ENCODE measurements around the gene ZNF511. TPM values are rescaled to one million over a fixed set of nuclear protein-coding genes. Genes with fewer than 3 reads are reported as not detected.
A peak's percentile ranks its signal among the peaks of the same experiment; 100 is the strongest.
"Not testable (repeated sequence)": the region's sequence is repeated elsewhere in the genome, so short reads cannot be mapped to it uniquely, and the experiment has no call there.

ZNF511 gene
- total RNA-seq, 6 donors from 2014 or later = 12.6 to 44.2 (median 33.0) TPM

DNA sequence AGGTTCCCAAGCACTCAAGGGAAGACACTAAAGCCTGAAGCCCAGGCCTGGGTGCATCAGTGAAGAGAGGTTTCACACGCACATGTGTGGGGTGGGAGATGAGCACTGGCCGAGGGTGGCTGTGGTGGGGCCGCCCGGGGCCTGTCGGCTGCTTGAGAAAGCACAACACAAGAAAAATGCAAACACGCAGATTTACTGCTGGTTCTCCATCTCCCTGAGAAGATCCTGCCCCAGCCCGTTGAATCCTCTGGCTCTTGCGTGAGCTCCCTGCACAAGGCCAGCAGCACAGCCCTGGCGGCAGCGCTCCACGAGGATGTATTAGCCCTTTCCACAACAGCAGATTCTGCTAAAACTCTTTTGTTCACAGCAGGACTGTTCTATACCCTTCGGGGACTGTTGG is 6.2 kb downstream of the ZNF511 start:
- TF ChIP-seq POLR2A (IDR thresholded peaks at IDR 0.05) (no peak), EP300 (IDR thresholded peaks at IDR 0.05) (no peak), POLR2AphosphoS5 (IDR thresholded peaks at IDR 0.05) (no peak)
- TF ChIP-seq, protein P1, sequence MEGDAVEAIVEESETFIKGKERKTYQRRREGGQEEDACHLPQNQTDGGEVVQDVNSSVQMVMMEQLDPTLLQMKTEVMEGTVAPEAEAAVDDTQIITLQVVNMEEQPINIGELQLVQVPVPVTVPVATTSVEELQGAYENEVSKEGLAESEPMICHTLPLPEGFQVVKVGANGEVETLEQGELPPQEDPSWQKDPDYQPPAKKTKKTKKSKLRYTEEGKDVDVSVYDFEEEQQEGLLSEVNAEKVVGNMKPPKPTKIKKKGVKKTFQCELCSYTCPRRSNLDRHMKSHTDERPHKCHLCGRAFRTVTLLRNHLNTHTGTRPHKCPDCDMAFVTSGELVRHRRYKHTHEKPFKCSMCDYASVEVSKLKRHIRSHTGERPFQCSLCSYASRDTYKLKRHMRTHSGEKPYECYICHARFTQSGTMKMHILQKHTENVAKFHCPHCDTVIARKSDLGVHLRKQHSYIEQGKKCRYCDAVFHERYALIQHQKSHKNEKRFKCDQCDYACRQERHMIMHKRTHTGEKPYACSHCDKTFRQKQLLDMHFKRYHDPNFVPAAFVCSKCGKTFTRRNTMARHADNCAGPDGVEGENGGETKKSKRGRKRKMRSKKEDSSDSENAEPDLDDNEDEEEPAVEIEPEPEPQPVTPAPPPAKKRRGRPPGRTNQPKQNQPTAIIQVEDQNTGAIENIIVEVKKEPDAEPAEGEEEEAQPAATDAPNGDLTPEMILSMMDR (IDR thresholded peaks at IDR 0.05) = no peak
- Histone ChIP-seq H3K27ac (no peak overlapping the region), H3K4me3 (no peak overlapping the region), H3K36me3 (peaks cover 7 to 30% (median 26%) of the 10 kb centered on the region in 4 donors), H3K9me3 (no peaks in the 10 kb centered on the region), H3K4me1 (peaks cover 5 to 11% (median 8%) of the 10 kb centered on the region in 4 donors), H3K27me3 (no peaks in the 10 kb centered on the region)
- ATAC-seq (ENCODE audit: low FRiP score in 2 of 2) (no peak), DNase-seq (peak in 1 of 2 donors; percentile 63)
- 90 to 94% methylated on average over 12 of the region's 12 CpGs for WGBS, 2 donors

DNA sequence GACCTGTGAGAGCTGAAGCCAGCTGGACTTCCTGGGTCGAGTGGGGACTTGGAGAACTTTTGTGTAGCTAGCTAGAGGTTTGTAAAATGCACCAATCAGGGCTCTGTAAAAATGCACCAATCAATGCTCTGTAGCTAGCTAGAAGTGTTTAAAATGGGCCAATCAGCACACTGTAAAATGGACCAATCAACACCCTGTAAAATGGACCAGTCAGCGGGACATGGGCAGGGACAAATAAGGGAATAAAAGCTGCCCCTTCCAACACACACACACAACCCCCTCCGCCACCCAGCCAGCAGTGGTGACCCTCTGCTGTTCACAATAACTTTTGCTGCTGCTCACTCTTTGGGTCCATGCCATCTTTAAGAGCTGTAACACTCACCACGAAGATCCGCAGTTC is 7.1 kb downstream of the ZNF511 start:
- Histone ChIP-seq H3K4me1 (peaks cover 5 to 11% (median 7%) of the 10 kb centered on the region in 4 donors), H3K9me3 (no peaks in the 10 kb centered on the region), H3K36me3 (peaks cover 7 to 21% (median 17%) of the 10 kb centered on the region in 4 donors), H3K27ac (no peak overlapping the region), H3K4me3 (no peak overlapping the region), H3K27me3 (no peaks in the 10 kb centered on the region)
- no peak for DNase-seq
- 79 to 96% methylated on average over 4 to 5 of the region's 5 CpGs for WGBS, 2 donors
- ATAC-seq (ENCODE audit: low FRiP score in 2 of 2) = no peak
- TF ChIP-seq POLR2AphosphoS5 (IDR thresholded peaks at IDR 0.05) (no peak), EP300 (IDR thresholded peaks at IDR 0.05) (no peak), POLR2A (IDR thresholded peaks at IDR 0.05) (no peak)
- TF ChIP-seq, protein P1 (IDR thresholded peaks at IDR 0.05) = no peak

DNA sequence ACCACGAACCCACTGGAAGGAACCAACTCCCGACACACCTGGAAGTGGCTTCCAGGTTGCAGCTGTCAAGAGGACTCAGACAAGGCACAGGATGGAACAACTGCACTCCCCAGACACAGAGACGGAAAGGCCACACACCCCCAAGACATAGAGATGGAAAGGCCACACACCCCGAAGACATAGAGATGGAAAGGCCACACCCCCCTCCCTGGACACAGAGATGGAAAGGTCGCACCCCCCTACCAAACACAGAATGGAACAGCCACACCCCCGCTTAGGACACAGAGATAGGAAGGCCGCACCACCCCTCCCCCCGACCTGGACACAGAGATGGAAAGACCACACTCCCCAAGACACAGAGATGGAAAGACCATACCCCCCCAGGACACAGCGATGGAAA is 7.6 kb downstream of the ZNF511 start:
- Histone ChIP-seq H3K36me3 (peaks cover 7 to 19% (median 16%) of the 10 kb centered on the region in 4 donors), H3K27ac (no peak overlapping the region), H3K4me1 (peaks cover 5 to 11% (median 7%) of the 10 kb centered on the region in 4 donors), H3K9me3 (no peaks in the 10 kb centered on the region), H3K27me3 (no peaks in the 10 kb centered on the region), H3K4me3 (no peak overlapping the region)
- ATAC-seq (ENCODE audit: low FRiP score in 2 of 2) = no peak
- 87 to 91% methylated on average over 6 to 9 of the region's 9 CpGs for WGBS, 2 donors
- no peak for DNase-seq
- TF ChIP-seq, protein P1 (IDR thresholded peaks at IDR 0.05) = no peak
- TF ChIP-seq POLR2AphosphoS5 (IDR thresholded peaks at IDR 0.05) (no peak), POLR2A (IDR thresholded peaks at IDR 0.05) (no peak)

DNA sequence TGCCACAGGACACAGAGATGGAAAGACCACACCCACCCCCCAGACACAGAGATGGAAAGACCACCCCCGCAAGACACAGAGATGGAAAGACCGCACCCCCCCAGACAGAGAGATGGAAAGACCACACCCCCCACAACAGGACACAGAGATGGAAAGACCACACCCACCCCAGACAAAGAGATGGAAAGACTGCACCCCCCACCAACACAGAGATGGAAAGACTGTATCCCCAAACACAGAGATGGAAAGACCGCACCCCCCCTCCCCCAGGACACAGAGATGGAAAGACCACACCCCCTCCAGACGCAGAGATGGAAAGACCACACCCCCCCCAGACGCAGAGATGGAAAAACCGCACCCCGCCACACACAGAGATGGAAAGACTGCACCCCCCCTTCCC is 8.0 kb downstream of the ZNF511 start:
- ATAC-seq (ENCODE audit: low FRiP score in 2 of 2) (no peak), DNase-seq (no peak)
- Histone ChIP-seq H3K4me1 (peaks cover 5 to 11% (median 7%) of the 10 kb centered on the region in 4 donors), H3K36me3 (peaks cover 3 to 15% (median 12%) of the 10 kb centered on the region in 4 donors), H3K9me3 (no peaks in the 10 kb centered on the region), H3K27ac (no peak overlapping the region), H3K27me3 (no peaks in the 10 kb centered on the region), H3K4me3 (no peak overlapping the region)
- 91 to 92% methylated on average over 7 of the region's 7 CpGs for WGBS, 2 donors
- TF ChIP-seq, protein P1 (IDR thresholded peaks at IDR 0.05) = no peak
- TF ChIP-seq POLR2A (IDR thresholded peaks at IDR 0.05) (no peak), EP300 (IDR thresholded peaks at IDR 0.05) (no peak), POLR2AphosphoS5 (IDR thresholded peaks at IDR 0.05) (no peak)

DNA sequence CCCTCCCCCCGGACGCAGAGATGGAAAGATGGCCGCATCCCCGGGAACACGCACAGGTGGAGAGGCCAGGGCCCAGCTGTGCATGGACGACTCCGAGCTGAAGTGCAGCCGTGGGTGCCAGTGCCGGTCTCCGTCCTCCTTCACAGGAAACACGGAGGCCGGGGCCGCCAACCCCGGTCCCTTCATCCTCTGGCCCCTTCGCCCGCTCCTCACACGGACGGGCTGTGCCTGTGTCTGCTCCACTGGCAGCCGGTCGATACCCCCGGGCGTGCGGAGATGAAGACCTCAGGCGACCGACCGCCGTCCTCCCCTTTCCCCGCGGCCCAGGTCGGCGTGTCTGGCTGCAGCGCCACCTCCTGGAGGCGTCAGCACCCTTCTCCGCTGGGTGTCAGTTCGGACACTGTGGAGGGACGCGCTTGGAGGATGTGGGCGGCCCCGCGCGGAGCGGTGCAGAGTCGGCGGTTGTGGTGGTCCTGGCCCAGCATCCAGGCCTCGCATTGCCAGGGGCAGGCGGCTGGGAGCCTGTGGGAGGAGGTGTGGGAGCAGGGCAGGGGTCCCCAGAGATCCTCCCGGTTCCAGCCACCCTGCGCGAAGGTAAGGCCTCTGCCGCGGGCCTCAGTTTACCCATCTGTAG is 9.9 kb downstream of the ZNF511 start:
- no peaks in the 10 kb centered on the region for H3K36me3 ChIP-seq
- H3K27ac ChIP-seq = no peak overlapping the region
- WGBS, 2 donors = 1 to 21% methylated on average over 17 of the region's 51 CpGs
- H3K4me3 ChIP-seq = peak overlapping the region in 3 of 4 donors; percentile 21 to 45 (median 35)
- no peaks in the 10 kb centered on the region for H3K9me3 ChIP-seq
- TF ChIP-seq, protein P1 (IDR thresholded peaks at IDR 0.05) = peak; percentile 49 to 87 (median 83)
- TF ChIP-seq POLR2A (IDR thresholded peaks at IDR 0.05) = no peak
- peak; percentile 74 to 93 for DNase-seq
- ATAC-seq (ENCODE audit: low FRiP score in 2 of 2) = peak; percentile 90 to 92
- H3K27me3 ChIP-seq = no peaks in the 10 kb centered on the region
- peaks cover 5 to 11% (median 7%) of the 10 kb centered on the region in 4 donors for H3K4me1 ChIP-seq

DNA sequence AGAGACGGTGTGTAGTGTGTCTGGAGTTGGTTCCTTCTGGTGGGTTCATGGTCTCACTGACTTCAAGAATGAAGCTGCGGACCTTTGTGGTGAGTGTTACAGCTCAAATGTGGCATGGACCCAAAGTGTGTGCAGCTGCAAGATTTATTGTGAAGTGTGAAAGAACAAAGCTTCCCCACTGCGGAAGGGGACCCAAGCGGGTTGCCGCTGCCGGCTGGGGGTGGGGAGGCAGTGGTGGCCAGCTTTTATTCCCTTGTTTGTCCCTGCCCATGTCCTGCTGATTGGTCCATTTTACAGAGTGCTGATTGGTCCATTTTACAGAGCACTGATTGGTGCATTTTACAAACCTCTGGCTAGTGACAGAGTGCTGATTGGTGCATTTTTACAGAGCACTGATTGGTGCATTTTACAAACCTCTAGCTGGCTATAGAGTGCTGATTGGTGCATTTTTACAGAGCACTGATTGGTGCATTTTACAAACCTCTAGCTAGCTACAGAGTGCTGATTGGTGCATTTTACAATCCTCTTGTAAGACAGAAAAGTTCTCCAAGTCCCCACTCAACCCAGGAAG is 12.2 kb downstream of the ZNF511 start:
- not testable (repeated sequence) for H3K4me3 ChIP-seq; DNase-seq; ATAC-seq (ENCODE audit: low FRiP score in 2 of 2); H3K9me3 ChIP-seq; H3K27ac ChIP-seq; H3K36me3 ChIP-seq
- WGBS, 2 donors = 91 to 96% methylated on average over 3 to 6 of the region's 6 CpGs
- peaks cover 0 to 14% (median 13%) of the 10 kb centered on the region in 4 donors for H3K27me3 ChIP-seq
- peaks cover 19 to 26% (median 20%) of the 10 kb centered on the region in 4 donors for H3K4me1 ChIP-seq

Measured in upper lobe of left lung (tissue), 6 donors.